Ovary (tissue), 9 donors: ENCODE data around the gene MYL12B. TPM values are rescaled to one million over a fixed set of nuclear protein-coding genes. Genes with fewer than 3 reads are reported as not detected.

Experiments
- DNase-seq, 5 donors: peaks; one replicate each; pipeline ENCODE4 v3.0.0-alpha.2; 2019 to 2020
- H3K27ac ChIP-seq, 2 donors: fragments of 200-600 bp; one replicate each; pipeline versions ENCODE4 v1.5.1 to v1.8.0; 2019 to 2022
- H3K27me3 ChIP-seq: fragments of 200-600 bp; one replicate; pipeline ENCODE4 v1.8.0; 2022
- H3K36me3 ChIP-seq: fragments of 200-600 bp; sonication (generic); one replicate; pipeline ENCODE4 v1.5.1; 2019
- H3K4me1 ChIP-seq: one replicate; pipeline ENCODE4 v1.8.1; 2013; ENCODE audit warnings: mild to moderate bottlenecking, moderate library complexity; ENCODE audit not compliant: insufficient read depth
- H3K4me3 ChIP-seq: fragments of 200-600 bp; sonication (generic); one replicate; pipeline ENCODE4 v1.5.1; 2017
- H3K9me3 ChIP-seq, 2 donors: fragments of 200-600 bp in 1 of 2; sonication (generic) in 1 of 2; one replicate each; pipeline versions ENCODE4 v1.5.1 to v1.8.1; 2013 to 2019; ENCODE audit warnings: mild to moderate bottlenecking in 1 of 2, moderate library complexity in 1 of 2
- EP300 ChIP-seq: sonication (generic); formaldehyde crosslinking; IDR thresholded peaks from one replicate; pipeline ENCODE4 v1.6.1; 2017; ENCODE audit warnings: antibody characterized with exemption
- POLR2A ChIP-seq: fragments of 450-650 bp; IDR thresholded peaks from one replicate; pipeline ENCODE4 v1.6.1; 2017; ENCODE audit warnings: antibody characterized with exemption, mild to moderate bottlenecking, moderate library complexity
- WGBS, 3 donors: extraction: QIAGEN DNeasy Blood & Tissue Kit in 1 of 3; methylation state at CpG; one replicate each; pipeline versions ENCODE4 v1.1.5 to v1.1.7; 2013 to 2017; 5-methylcytosine and 5-hydroxymethylcytosine counted together
- intact Hi-C, 4 donors: fragments of 100-400 bp; cut with DNase I; formaldehyde crosslinking; loops; one replicate each; pipeline versions ENCODE4 v1.11.0 to v1.15.1; 2022 to 2023
- polyA plus RNA-seq, 2 donors: library from polyadenylated mRNA; stranded (reverse); fragments of 200-250 nt in 1 of 2; fragments of 350-450 nt in 1 of 2; fragmentation: Illumina TruSeq in 1 of 2; extraction: RNeasy Lipid Tissue Mini Kit (QIAGEN cat#74804) in 1 of 2; gene quantifications; one replicate each; pipeline ENCODE4 v1.2.3, GENCODE V29; 2013 to 2014
- total RNA-seq, 7 donors: library from RNA; depleted of rRNA in 2 of 7; stranded (reverse); fragments of >200 nt in 2 of 7; fragmentation: NEBNext Ultra II Directional in 3 of 7; extraction: Animal tissue kit (Norgen Biotek cat#: 25700) in 3 of 7; gene quantifications; one replicate each; pipeline versions ENCODE4 v1.1.0 to v1.2.4, GENCODE V29; 2016 to 2023
- TF ChIP-seq, protein P1 (sequence below), 3 donors: fragments of 450-650 bp in 2 of 3; fragments of 200-600 bp in 1 of 3; IDR thresholded peaks; one replicate each; pipeline versions ENCODE4 v1.5.1 to v1.8.0; 2016 to 2022; ENCODE audit warnings: antibody characterized with exemption in 3 of 3, mild to moderate bottlenecking in 1 of 3
- donor health status: DM: no; HTN: no; CAD: no; lungs with moderate emphysema.
- donor health status: DM: no; HTN: no; CAD: no.
- donor health status: Bipolar disorder and iron deficiency.
- donor health status: DM: yes; HTN: yes; CAD: no.
- donor health status: DM: no; HTN: no; CAD: no.
- donor health status: DM: yes; HTN: yes; CAD: no.

Gene MYL12B
- total and polyA plus RNA-seq, 9 donors, result 165 to 388 (median 228) TPM

DNA sequence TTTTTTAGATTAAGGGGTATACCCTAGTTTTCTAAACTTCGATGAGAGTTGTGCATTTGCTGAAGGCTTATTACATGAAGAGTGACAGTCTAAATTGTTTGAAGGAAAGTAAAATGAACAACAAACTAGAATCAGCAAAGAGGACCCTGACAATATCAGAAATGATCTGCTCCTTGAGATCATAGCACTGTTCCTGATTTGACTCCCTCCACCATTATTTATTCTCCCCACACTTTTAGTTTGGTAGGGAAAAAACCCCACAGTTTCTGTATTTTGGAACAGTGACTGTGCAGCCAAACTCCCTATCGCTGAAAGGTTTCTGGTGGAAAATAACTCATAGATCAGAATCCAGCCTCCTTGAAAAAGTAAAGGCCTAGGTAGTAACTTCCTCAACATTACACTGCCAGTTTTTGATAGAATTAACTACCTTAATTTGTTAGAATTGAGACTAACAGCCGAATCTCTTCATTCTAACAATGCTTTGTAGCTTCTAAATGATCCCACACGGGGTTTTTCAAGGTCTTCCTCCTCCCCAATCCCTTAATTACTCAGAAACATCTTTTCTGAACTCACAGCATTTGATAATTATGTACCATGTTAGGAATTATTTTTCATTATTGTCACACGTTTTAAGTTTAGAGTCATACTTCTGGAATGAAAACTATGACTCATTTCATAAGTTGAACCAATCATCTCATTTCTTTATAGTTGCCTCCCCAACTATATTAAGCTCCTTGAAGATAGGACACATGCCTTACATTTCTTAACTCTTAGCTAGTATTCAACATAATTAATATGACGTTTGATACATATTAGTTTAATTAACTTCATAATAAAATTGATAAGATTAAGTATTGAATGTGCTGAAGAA lies 11.5 kb upstream of the MYL12B start:
- peaks cover 7% of the 10 kb centered on the region for H3K4me1 ChIP-seq
- no peak for DNase-seq
- intact Hi-C loops, result no loop called here
- WGBS, 3 donors, result 10 to 25% (median 13%) methylated on average over 6 of the region's 6 CpGs
- no peak overlapping the region for H3K4me3 ChIP-seq
- TF ChIP-seq POLR2A, result no peak
- TF ChIP-seq, protein P1, sequence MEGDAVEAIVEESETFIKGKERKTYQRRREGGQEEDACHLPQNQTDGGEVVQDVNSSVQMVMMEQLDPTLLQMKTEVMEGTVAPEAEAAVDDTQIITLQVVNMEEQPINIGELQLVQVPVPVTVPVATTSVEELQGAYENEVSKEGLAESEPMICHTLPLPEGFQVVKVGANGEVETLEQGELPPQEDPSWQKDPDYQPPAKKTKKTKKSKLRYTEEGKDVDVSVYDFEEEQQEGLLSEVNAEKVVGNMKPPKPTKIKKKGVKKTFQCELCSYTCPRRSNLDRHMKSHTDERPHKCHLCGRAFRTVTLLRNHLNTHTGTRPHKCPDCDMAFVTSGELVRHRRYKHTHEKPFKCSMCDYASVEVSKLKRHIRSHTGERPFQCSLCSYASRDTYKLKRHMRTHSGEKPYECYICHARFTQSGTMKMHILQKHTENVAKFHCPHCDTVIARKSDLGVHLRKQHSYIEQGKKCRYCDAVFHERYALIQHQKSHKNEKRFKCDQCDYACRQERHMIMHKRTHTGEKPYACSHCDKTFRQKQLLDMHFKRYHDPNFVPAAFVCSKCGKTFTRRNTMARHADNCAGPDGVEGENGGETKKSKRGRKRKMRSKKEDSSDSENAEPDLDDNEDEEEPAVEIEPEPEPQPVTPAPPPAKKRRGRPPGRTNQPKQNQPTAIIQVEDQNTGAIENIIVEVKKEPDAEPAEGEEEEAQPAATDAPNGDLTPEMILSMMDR (IDR thresholded peaks at IDR 0.05), result no peak
- peak overlapping the region in 1 of 2 donors; percentile 50 for H3K27ac ChIP-seq
- H3K27me3 ChIP-seq, result no peaks in the 10 kb centered on the region
- no peaks in the 10 kb centered on the region for H3K9me3 ChIP-seq
- no peaks in the 10 kb centered on the region for H3K36me3 ChIP-seq

DNA sequence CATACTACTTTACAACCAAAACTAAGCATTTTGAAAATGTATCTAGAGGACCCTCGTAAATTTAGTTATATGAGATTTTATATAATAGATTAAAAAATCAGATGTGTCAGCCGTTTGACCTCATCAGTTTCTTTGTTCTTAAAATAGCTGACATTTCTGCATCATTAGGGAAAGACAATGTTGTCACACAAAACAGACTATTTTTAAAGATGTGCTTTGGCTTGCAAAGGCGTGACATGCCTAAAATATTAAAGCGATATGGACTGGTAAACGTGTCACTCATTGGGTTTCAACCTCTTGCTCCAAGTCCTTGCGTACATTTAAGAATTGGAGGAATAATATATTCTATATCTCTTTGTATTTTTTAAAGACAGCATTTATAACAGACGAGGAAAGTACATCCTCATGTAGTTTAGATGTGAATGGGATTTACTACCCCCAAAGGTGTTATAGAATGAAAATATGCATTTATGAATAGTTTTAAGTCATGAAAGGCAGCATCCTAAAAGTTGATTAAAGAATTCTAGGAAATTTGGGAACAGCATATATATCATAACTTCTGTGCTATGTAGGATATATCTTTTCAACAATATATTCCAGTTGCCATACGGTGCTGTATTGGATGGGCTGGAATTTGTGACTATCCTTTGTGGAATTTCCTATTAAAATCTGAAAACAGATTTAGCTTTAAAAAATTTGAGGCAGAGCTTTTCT lies 10.5 kb upstream of the MYL12B start:
- H3K4me1 ChIP-seq, result peaks cover 6% of the 10 kb centered on the region
- no peak overlapping the region for H3K4me3 ChIP-seq
- no peak for DNase-seq
- no peaks in the 10 kb centered on the region for H3K36me3 ChIP-seq
- intact Hi-C loops, result no loop called here
- no peaks in the 10 kb centered on the region for H3K27me3 ChIP-seq
- 72 to 80% (median 75%) methylated on average over 8 of the region's 8 CpGs for WGBS, 3 donors
- H3K9me3 ChIP-seq, result no peaks in the 10 kb centered on the region
- H3K27ac ChIP-seq, result no peak overlapping the region
- TF ChIP-seq, protein P1 (IDR thresholded peaks at IDR 0.05), result no peak
- TF ChIP-seq EP300 (no peak), POLR2A (no peak)

DNA sequence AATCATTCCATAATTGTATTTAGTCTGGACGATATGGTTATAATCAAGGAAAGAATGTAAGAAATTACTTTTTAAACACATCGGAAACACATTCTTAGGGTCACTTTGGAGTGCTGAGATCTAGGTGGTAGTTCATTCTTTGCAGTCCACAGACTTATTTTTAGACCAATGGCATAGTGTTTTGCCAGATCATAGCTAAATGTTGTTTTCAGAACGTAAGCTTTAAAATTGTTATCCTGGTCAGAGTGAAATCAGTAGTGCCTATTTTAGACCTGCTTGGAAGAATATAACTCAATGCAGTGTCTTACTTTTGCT lies 10.0 kb upstream of the MYL12B start:
- TF ChIP-seq EP300 (no peak), POLR2A (no peak)
- TF ChIP-seq, protein P1 (IDR thresholded peaks at IDR 0.05), result no peak
- DNase-seq, result no peak
- intact Hi-C loops, result no loop called here
- Histone ChIP-seq H3K4me1 (peaks cover 6% of the 10 kb centered on the region), H3K9me3 (no peaks in the 10 kb centered on the region), H3K4me3 (no peak overlapping the region), H3K36me3 (no peaks in the 10 kb centered on the region), H3K27ac (no peak overlapping the region), H3K27me3 (no peaks in the 10 kb centered on the region)
- 15 to 28% (median 17%) methylated on average over 3 of the region's 3 CpGs for WGBS, 3 donors

DNA sequence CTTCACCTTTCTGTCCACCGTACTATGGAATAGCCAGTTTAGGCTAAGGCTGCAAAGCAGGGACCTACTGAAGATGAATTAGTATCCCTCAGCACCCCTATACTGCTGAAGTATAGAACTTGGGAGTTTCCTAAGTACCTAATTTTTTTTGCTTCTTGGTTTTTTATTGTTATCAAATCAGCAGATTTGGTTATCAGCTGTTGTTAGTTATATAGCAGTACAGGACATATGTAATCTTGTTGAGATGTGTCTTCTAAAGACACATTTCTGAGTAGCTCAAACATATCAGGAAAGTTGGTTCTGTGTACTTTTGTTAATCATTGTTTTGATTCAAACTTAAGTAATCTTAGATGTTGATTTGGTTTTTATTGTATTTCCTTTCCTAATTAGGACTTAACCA lies 9.1 kb upstream of the MYL12B start:
- TF ChIP-seq EP300, result no peak
- TF ChIP-seq, protein P1 (IDR thresholded peaks at IDR 0.05), result no peak
- Histone ChIP-seq H3K4me3 (no peak overlapping the region), H3K4me1 (peaks cover 6% of the 10 kb centered on the region), H3K9me3 (no peaks in the 10 kb centered on the region), H3K36me3 (no peaks in the 10 kb centered on the region), H3K27me3 (no peaks in the 10 kb centered on the region), H3K27ac (no peak overlapping the region)
- intact Hi-C loops, result no loop called here
- DNase-seq, result no peak
- WGBS, 3 donors, result 96 to 98% (median 96%) methylated on average over 1 of the region's 1 CpG
